ENCODE data around the gene ADRA2A. TPM values are rescaled to one million over a fixed set of nuclear protein-coding genes. Genes with fewer than 3 reads are reported as not detected.

The ADRA2A gene
- not detected for total RNA-seq

GRCh38 chr10:111076682-111077478 is at the start of gene ADRA2A:
ADRA2A (plus strand) TSS chr10:111077029; CDS start chr10:111077997, 968 bp downstream.

Other genes starting within 250 kb of the ADRA2A start
- gene PDCD4, start 205.1 kb upstream of the ADRA2A start, total RNA-seq: 100 to 1,000 TPM; 128 to 133 TPM
- 10 to 100 TPM; 20.2 to 21.0 TPM for gene BBIP1, start 157.8 kb upstream of the ADRA2A start, total RNA-seq
- 10 to 100 TPM; 39.2 to 40.3 TPM for gene SHOC2, start 157.4 kb upstream of the ADRA2A start, total RNA-seq

All from activated naive CD4-positive, alpha-beta T cell treated with anti-CD3 and anti-CD28 coated beads, Interleukin-2, amount 10 ng/mL, durations not matched to agents 5 hours and 36 hours (primary cell).